GM21825 (cell line): ENCODE data around the gene CEACAM5.
"Not testable (repeated sequence)": the region's sequence is repeated elsewhere in the genome, so short reads cannot be mapped to it uniquely, and the experiment has no call there.

Experiments used
- ATAC-seq: cut with Tn5 transposase; IDR thresholded peaks from one replicate; pipeline ENCODE4 v1.9.1; 2021; ENCODE audit warnings: mild to moderate bottlenecking, moderate library complexity; ENCODE audit not compliant: unreplicated experiment

The CEACAM5 gene

GRCh38 chr19:41700381-41701195 is 7.8 kb upstream of the CEACAM5 start:
- no peak for ATAC-seq

GRCh38 chr19:41701401-41702075 is 6.9 kb upstream of the CEACAM5 start:
- no peak for ATAC-seq

- no peak for ATAC-seq
Observed at GRCh38 chr19:41702171-41702651, 6.2 kb upstream of the CEACAM5 start.

GRCh38 chr19:41703602-41704293 is 4.7 kb upstream of the CEACAM5 start:
- no peak for ATAC-seq

GRCh38 chr19:41705393-41706174 is 2.8 kb upstream of the CEACAM5 start:
- no peak for ATAC-seq

- ATAC-seq = no peak
Observed at GRCh38 chr19:41706741-41707501, 1.5 kb upstream of the CEACAM5 start.

- no peak for ATAC-seq
Observed at GRCh38 chr19:41707502-41707812, 969 bp upstream of the CEACAM5 start.

GRCh38 chr19:41707871-41708371 is 505 bp upstream of the CEACAM5 start:
- ATAC-seq = no peak

GRCh38 chr19:41709516-41709915 is 1.1 kb downstream of the CEACAM5 start:
- not testable (repeated sequence) for ATAC-seq

- ATAC-seq = no peak
Observed at GRCh38 chr19:41709951-41710645, 1.7 kb downstream of the CEACAM5 start.

- no peak for ATAC-seq
Observed at GRCh38 chr19:41711376-41712261, 3.2 kb downstream of the CEACAM5 start.

- no peak for ATAC-seq
Observed at GRCh38 chr19:41714598-41714997, 6.2 kb downstream of the CEACAM5 start.

- no peak for ATAC-seq
Observed at GRCh38 chr19:41718761-41719160, 10.3 kb downstream of the CEACAM5 start.

- no peak for ATAC-seq
Observed at GRCh38 chr19:41720103-41720502, 11.7 kb downstream of the CEACAM5 start.

GRCh38 chr19:41726493-41726892 is 18.1 kb downstream of the CEACAM5 start:
- no peak for ATAC-seq

GRCh38 chr19:41734156-41734555 is 25.7 kb downstream of the CEACAM5 start:
- ATAC-seq = no peak

GRCh38 chr19:41734585-41734984 is 26.2 kb downstream of the CEACAM5 start:
- no peak for ATAC-seq

GRCh38 chr19:41735071-41735600 is 26.7 kb downstream of the CEACAM5 start:
- no peak for ATAC-seq
